ENCODE results near the gene HSPA5.
A peak's percentile ranks its signal among the peaks of the same experiment; 100 is the strongest.
"Not testable (repeated sequence)": the region's sequence is repeated elsewhere in the genome, so short reads cannot be mapped to it uniquely, and the experiment has no call there.

The HSPA5 gene

DNA sequence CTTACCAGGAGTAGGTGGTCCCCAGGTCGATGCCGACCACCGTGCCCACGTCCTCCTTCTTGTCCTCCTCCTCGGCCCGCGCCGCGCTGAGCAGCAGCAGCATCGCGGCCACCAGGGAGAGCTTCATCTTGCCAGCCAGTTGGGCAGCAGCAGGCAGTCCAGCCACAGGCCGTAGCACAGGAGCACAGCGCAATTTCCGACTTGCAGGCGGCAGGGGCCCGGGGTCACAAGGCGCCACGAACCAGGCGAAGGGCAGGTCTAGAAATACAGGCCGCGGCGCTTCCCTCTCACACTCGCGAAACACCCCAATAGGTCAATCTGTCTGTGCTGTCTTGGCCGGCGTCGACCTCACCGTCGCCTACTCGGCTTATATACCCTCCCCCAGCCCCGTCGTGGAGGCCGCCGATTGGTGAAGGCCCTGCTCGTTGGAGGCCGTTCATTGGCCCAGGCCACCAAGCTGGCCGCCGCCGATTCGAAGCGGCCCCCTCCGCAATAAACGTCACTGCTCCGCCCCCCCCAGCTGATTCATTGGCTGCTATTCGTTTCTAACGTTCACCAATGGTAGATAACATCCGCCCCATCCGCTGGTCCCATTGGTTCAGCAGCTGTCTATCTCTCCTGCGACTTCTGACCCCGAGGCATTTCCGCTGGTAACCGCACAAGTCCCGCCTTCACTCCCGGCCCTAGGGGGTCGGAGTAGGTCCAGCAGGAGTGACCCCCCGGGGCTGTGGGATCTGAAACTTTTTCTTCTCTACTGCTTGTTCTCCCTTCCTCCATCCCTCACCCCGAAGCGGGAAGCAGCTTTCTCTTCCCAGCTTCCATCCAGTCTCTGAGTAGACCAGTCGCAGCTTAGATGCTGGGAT, at the start of gene HSPA5:
TSS of gene HSPA5 (minus strand) at position 344 of the 863 bp plus-strand sequence. CDS start at position 127, 217 bp downstream.
- peak; percentile 98 for FAIRE-seq

DNA sequence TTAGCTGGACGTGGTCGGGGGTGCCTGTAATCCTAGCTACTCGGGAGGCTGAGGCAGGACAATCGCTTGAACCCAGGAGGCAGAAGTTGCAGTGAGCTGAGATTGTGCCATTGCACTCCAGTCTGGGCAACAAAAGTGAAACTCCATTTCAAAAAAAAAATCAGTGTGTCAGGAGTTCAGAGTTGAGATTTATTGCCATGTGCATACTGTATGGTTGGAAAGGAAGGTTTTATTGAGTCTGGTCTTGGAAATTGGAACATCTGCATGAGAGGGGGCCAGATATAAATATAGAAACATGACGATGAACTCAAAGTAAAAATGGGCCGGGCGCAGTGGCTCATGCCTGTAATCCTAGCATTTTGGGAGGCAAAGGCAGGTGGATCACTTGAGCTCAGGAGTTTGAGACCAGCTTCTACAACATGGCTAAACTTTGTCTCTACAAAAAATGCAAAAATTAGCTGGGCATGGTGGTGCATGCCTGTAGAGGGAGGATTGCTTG, 45.8 kb upstream of the HSPA5 start:
- FAIRE-seq, result not testable (repeated sequence)

DNA sequence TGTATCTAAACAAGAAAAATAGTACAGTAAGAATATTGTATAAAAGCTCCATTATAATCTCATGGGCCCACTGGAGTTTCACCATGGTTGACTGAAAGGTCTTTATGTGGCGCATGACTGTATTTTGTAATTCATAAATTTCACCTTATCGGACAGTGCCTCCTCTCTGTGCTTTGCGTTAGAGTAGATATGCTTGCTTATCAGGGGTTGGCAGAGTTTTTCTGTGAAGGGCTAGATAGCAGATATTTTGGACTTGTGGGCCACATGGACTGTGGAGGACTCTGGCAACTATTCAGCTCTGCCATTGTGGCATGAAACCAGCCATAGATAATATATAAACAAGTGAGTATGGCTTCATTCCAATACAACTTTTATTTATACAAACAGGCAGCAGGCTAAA, 43.7 kb upstream of the HSPA5 start:
- FAIRE-seq, result no peak

DNA sequence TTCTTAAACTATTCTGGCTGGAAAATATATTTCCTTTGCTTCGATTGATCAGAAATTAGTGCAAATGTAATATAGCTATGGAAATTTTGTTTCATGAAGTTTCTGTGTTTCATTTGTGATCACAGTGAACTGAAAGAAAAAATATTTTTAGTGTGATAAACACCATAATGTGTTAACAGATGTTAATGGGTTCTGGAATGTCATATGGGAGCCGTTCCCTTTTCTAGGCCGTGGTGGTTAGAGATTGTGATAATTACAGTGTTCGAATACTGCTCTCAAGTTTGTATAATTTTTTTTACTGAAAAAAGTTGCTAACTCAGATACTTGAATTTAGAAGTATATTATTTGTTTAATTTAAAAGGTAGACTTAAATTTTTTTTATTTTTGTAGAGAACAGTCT, 39.8 kb upstream of the HSPA5 start:
- FAIRE-seq, result no peak

DNA sequence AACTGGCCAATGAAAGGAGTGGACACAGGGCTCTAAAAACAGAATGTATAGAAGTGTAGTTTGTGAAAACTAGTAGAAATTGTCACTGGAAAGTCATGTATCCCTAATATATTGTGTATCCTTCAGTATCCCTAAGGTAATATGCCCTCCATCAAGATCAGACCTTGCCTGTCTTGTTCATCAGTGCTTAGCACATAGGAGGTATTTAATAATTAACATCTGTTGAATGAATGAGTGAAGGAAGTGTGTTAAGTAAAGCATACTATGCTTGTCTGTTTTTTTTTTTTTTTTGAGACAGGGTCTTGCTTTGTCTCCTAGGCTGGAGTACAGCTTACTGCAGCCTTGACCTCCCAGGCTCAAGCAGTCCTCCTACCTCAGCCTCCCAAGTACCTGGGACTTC, 36.3 kb upstream of the HSPA5 start:
- FAIRE-seq, result no peak

DNA sequence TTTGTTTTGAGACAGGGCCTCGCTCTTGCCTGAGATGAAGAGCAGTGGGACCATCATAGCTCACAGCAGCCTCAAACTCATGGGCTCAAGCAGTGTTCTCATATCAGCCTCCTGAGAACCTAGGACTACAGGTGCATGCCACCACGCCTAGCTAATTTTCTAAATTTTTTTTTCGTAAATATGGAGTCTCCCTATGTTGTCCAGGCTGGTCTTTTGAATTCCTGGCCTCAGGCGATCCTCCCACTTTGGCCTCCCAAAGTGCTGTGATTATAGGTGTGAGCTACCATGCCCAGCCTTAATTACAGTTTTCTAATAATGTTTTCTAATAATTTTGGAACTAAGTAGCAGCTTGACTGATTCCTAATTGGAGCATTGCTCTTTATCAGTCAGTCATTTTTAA, 35.6 kb upstream of the HSPA5 start:
- FAIRE-seq, result no peak

DNA sequence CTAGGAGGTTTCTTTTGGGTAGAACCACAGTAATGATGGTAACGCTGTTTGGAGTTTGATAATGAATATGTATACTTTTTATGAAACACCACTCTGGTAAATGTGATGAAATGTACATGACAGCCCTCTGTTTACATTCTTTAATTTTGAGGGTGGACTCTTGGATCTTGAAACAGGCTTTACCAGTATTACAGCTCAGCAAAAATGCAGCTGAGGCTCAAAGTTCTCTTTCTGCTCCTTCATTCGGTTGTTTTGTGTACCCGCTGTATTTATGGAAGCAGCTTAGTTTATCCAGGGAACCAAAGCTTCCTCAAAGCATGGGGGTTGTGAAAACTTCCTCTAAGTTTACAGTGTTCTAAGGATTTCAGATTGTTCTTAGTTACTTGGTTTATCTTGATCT, 31.6 kb upstream of the HSPA5 start:
- FAIRE-seq, result no peak

DNA sequence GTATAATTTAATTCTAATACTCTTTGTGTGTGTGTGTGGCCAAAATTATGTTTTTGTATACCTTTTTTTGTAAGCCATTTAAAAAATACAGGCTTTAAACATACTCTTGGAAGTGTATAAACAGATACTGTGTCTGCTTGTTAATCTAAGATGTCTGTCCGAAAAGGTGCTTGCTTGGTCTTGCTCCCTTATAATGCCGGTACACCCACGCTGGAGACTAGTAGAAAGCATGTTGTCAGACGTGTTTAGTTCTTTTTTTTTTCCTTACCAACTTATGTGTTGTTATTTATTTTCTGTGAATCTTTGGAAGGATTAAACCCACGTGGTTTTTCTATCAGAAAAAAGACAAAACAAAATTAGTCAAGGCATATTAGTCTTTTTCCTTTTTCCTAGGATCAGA, 29.9 kb upstream of the HSPA5 start:
- FAIRE-seq, result no peak

DNA sequence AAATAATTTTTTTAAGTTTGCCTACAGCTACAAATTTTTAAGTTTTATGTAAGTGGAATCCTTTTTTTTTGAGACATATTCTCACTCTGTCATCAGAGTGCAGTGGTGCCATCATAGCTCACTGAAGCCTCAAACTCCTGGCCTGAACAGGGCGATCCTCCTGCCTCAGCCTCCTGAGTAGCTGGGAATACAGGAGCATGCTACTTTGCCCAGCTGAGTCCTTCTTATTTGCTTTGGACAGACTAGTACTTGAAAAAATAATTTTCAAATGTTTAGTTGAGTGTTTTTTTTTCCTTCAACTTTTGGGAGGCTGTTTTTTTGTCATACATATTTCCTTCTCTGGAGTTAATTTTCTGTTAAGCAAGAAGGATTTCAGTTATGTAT, 27.9 kb upstream of the HSPA5 start:
- FAIRE-seq, result no peak

DNA sequence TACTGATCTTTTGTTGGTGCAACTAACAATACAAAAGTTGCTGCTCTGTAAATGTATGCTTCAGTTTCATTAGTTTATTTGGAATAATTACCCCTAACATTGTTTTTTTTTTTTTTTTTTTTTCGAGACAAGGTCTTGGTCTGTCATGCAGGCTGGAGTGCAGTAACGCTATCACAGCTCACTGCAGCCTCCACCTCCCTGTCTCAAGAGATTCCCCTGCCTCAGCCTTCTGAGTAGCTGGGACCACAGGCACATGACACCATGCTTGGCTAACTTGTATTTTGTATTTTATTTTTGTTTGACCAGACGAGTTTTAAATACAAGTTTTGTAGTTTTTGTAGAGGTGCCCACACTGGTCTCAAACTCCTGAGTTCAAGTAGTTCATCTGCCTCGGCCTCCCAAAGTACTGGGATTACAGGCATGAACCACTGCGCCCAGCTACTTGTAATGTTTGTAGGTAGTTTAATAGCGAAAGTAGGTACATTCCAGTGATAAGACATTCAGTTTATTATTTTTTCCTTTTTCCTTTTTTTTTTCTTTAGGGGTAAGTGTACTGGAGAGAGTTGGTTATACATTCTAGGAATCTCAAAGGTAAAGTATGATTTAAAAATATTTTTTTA, 27.4 kb upstream of the HSPA5 start:
- no peak for FAIRE-seq

DNA sequence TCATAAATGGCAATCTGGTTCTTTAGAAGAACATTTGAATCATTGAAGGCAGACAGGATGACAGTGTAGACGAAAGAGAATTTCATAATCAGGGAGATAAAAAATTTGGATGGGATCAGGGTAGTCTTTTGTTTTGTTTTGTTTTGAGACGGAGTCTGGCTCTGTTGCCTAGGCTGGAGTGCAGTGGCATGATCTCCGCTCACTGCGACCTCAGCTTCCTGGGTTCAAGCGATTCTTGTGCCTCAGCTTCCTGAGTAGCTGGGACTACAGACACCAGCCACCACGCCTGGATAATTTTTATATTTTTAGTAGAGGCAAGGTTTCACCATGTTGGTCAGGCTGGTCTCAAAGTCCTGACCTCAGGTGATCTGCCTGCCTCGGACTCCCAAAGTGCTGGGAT, 22.9 kb upstream of the HSPA5 start:
- FAIRE-seq, result not testable (repeated sequence)

DNA sequence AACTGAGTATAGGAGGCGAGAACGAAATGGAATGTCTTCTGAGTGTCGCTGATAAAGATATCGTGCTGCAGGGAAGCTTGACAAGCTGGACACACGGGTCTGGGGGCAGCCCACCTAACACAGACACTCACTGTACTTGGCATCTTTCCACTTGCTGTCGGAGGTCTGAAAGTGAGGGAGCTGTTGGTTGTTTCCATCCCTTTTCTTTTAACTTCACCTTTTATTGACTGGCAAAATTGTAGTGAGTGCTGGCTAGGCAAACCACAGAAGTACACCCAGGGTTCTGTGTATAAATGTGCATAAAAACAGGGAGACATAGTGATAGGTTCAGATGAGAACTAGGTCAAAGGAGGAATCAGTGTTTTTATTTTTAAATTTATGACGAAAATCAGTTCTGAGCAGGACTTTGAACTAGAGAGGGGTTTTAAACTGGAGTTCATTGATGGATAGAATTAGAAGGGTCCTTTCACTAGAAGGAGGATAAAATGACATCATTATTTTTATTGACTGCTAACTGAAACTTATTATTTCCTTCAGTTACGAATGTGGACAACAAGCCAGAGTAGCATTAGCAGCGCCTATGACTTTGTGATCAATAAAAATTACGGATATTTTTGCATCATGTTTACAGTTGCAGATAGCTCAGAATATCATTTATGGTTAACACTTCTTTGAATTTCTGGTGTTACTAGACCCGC, 21.3 kb upstream of the HSPA5 start:
- no peak for FAIRE-seq

DNA sequence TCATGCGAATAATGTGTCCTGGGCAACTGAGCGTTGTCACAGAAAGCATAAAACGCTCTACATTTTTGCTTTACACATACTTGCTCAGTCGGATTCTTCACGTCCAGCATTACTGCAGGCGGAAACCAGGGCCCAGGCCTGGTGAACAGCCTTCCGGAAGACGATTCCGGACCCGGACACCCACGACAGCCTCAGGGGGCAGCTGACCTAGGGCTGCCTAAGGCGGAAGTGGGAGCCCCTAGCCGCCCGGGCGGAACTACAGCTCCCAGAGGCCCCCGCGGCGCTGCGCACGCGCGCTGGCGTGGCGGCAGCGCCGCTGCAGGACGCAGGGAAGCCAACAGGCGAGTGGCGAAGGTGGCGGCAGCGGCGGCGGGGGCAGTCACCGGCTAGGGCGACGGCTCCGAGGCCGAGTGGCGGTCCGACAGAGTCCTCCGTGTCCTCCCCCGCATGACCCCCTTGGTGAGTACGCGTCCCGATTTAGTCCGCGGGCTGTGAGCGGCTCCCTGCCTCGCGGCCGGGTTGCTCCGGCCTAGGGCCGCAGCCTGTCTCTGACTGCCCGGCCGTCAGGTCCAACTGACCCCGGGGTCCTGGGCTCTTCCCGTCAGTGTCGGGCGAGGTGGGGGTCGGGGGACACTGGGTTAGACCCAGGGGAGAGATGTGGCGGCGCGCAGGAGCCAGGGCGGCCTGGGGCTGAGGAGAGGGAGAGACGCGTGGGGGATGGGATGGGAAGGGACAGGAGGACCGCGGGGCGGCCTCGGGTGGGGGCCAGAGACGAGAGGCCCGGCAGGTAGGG, 20.6 kb upstream of the HSPA5 start, which contains the start of gene GAPVD1:
TSS of gene GAPVD1 (plus strand) at position 326 of the 793 bp plus-strand sequence. CDS start 37,096 bp downstream, outside the sequence.
- no peak for FAIRE-seq

DNA sequence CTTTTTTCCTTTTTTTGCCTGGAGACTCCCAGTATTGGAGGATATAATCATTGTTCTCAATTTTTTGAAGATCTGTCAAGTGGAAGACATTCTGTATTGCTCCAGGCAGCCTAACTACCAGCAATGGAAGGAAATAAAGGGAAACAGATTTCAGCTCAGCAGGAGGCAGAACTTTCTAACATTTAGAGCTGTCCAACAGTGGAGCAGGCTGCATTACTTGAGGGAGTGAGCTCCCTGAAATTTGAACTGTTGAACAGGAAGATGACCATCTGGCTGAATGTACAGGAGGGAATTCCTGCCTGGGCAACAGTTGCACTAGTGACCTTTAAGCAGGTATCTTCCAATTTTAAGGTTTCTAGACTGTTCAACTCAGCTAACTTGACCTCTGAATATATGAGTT, 19.4 kb upstream of the HSPA5 start:
- no peak for FAIRE-seq

DNA sequence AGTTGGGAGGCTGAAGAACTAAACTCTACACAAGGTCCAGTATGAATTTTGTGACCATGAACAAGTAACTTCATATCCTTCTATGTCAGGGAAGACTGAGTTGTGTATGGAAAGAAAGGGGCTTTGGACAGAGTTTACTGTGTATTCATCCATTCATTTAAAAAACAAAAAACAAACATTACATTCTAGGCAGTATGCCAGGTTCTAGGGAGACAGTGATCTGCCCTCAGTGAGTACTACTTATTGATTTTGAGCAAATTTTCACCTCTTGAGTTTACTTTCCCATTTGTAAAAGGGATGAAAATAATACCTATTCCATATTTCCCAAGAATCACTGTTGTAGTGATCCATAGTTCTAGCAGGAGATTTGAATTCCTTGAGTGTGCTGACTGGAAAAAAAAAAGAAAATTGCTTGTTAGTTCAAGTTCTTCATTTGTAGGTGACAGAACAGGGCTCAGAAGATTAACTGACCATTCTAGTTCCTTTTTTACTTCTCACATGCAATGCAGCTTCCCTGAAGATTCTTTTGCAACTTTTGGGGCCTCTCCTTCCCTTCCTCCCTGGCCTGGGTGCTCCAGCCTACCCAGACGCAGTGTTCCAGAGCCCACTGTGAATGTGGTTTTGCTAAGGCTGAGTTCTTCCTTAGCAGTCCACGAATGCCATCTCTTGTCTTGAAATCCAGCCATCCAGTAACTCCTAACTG, 17.8 kb upstream of the HSPA5 start:
- no peak for FAIRE-seq

DNA sequence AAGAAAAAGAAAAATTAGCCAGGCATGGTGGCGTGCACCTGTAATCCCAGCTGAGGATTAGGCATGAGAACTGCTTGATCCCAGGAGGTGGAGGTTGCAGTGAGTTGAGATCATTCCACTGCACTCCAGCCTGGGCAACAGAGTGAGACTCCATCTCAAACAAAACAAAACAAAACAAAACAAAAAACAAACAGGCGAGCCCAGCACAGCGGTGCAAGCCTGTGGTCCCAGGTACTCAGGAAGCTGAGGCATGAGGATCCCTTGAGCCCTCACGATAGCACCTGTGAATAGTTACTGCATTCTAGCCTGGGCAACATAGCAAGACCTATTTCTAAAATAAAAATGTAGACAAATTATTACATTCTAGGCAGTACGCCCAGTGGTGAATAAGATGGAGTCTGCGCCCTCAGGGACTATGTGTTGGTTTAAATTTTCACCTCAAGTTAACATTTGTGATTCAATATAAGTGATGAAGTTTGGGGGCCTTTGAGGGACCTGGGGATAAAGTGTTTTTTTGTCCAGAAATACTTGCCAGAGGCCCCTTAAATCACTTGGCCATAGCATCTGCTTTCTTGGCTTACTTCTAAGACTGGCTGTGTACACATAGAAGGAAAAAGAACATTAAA, 17.1 kb upstream of the HSPA5 start:
- FAIRE-seq, result no peak

DNA sequence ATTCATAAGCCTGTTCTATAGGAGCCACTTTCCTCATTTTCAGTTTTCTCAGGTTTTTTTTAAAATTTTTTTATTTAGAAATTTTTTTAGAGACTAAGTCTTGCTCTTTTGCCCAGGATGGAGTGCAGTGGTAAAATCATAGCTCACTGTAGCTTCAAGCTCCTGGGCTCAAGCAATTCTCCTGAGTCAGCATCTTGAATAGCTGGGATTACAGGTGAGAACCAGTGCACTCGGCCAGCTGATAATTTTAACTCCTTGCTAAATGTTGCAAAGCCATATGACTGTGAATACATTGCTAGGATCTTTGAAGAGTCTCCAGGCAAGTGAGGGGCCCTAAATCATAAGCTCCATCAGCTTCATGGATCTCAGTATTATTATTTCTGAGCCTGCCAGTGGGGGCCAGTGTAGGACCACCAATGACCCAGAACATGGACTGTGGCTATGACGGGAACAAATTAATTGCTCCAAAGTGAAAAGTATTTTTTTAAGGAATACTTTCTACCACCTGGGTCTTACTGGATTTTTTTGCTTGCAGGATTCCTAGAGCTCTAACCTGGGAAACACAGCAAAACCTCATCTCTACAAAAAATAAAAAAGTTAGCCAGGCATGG, 14.7 kb upstream of the HSPA5 start:
- no peak for FAIRE-seq

DNA sequence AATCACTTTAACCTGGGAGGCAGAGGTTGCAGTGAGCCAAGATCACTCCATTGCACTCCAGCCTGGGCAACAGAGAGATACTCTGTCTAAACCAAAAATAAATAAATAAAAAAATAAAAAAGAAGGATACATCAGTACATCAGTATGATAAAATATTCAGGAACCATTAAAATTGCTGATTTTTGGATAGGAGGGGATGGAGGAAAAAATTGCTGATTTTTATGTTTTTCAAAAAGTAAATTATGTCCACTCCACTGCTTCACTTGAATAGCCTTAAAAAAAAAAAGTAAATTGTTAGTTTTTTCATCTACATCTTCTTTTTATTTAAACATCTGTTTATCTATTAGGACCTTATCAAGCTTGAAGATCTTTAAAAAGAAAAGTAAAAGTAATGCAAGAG, 13.1 kb upstream of the HSPA5 start:
- peak; percentile 39 for FAIRE-seq

DNA sequence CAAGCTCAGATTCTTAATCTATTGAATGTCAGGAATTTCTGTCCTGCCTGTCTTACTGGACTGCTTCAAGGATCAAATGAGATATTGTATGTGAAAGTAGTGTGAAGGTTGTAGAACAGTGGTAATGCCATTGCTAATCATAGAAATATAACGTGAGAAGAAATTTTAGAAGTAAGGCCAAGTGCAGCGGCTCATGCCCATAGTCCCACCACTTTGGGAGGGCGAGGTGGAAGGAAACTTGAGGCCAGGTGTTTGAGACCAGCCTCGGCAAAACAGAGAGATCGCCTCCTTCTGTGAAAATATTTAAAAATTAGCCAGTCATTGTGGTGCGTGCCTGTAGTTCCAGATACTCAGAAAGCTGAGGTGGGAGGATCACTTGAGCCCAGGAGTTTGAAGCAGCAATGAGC, 5.1 kb upstream of the HSPA5 start:
- no peak for FAIRE-seq

DNA sequence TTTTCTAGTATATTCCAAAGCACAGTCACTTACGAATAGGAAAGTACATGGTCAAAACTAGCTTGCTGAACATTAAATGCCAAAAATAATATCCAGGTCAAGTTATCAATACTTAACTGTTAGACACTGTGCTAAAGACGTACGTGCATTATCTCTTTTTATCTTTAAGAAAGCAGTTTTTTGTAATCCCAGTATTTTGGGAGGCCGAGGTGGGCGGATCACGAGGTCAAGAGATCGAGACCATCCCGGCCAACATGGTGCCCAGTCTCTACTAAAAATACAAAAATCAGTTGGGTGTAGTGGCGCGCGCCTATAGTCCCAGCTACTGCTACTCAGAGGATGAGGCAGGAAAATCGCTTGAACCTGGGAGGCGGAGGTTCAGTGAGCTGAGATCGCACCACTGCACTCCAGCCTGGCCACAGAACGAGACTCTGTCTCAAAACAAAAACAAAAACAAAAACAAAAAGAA, 2.7 kb upstream of the HSPA5 start:
- no peak for FAIRE-seq
